GM23338 (cell line): ENCODE measurements around the gene HYAL1.

Experiments used
- EZH2 ChIP-seq: fragments of 200-600 bp; sonication (generic); IDR thresholded peaks from one replicate; pipeline ENCODE4 v1.8.0; 2017; ENCODE audit warnings: antibody characterized with exemption, mild to moderate bottlenecking, low read depth; ENCODE audit not compliant: unreplicated experiment
- NANOG ChIP-seq: IDR thresholded peaks from 2 replicates; pipeline ENCODE4 v1.6.1; 2016; ENCODE audit warnings: antibody characterized with exemption, borderline replicate concordance
- POLR2AphosphoS5 ChIP-seq: IDR thresholded peaks from 2 replicates; pipeline ENCODE4 v1.6.1; 2016; ENCODE audit warnings: antibody characterized with exemption, low read depth
- TF ChIP-seq, protein P1 (sequence below), 2 experiments: fragments of 200-600 bp in 1 of 2; sonication (generic) in 1 of 2; conservative IDR thresholded peaks; 2 replicates each; pipeline versions ENCODE4 v1.5.1 to v1.6.1; 2016 to 2017; ENCODE audit warnings: antibody characterized with exemption in 2 of 2, low read depth in 2 of 2, mild to moderate bottlenecking in 2 of 2, moderate library complexity in 1 of 2
- TF ChIP-seq, protein P2 (sequence below): IDR thresholded peaks from 2 replicates; pipeline ENCODE4 v1.6.1; 2016; ENCODE audit warnings: antibody characterized with exemption

DNA sequence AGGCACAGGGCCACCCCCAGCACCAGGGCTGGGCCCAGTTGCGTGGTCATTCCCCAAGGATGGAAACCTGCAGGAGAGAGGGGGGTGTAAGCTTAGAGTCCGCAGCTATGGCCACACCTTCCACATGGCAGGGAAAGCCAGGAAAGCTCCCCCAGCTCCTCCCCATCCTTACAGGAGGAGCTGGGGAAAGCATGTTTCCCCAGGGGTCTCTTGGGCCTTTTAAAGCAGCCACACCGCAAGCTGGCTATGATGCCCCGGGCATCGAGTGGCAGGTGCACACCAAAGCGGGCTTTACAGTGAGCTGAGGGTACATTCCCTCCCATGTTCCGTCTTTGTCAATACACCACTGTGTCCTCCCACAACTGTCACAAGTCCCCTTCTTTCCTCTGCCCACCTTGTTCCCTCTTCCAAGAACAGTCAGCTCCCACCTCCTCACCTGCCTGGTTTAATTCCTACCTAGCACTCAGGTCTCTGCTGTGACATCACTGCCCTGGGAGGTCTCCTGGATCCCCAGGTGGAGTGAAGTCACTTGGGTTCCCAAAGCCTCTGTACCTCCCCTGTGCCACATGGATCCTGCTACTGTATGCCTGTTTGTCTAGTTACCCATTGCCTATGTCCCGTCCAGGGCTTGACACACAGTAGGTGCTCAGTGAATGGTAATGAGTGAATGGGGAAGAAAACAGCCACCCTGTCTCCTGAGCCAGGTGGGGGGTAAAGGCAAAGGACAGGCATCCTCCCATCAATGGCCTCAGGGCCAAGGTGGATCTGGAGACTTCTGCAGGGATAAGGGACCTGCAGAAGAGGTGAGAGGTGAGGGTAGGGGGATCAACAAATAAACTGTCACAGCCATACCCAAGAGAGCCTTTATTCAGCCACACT lies 7.6 kb downstream of the HYAL1 start:
- TF ChIP-seq, protein P1, sequence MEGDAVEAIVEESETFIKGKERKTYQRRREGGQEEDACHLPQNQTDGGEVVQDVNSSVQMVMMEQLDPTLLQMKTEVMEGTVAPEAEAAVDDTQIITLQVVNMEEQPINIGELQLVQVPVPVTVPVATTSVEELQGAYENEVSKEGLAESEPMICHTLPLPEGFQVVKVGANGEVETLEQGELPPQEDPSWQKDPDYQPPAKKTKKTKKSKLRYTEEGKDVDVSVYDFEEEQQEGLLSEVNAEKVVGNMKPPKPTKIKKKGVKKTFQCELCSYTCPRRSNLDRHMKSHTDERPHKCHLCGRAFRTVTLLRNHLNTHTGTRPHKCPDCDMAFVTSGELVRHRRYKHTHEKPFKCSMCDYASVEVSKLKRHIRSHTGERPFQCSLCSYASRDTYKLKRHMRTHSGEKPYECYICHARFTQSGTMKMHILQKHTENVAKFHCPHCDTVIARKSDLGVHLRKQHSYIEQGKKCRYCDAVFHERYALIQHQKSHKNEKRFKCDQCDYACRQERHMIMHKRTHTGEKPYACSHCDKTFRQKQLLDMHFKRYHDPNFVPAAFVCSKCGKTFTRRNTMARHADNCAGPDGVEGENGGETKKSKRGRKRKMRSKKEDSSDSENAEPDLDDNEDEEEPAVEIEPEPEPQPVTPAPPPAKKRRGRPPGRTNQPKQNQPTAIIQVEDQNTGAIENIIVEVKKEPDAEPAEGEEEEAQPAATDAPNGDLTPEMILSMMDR (conservative IDR thresholded peaks at IDR 0.05; ENCODE audit: low read depth in 2 of 2) = no peak
- TF ChIP-seq, protein P2, sequence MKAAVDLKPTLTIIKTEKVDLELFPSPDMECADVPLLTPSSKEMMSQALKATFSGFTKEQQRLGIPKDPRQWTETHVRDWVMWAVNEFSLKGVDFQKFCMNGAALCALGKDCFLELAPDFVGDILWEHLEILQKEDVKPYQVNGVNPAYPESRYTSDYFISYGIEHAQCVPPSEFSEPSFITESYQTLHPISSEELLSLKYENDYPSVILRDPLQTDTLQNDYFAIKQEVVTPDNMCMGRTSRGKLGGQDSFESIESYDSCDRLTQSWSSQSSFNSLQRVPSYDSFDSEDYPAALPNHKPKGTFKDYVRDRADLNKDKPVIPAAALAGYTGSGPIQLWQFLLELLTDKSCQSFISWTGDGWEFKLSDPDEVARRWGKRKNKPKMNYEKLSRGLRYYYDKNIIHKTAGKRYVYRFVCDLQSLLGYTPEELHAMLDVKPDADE = no peak
- no peak for TF ChIP-seq EZH2
- TF ChIP-seq NANOG = no peak
- no peak for TF ChIP-seq POLR2AphosphoS5
